ENCODE measurements around the gene NTM. TPM values are rescaled to one million over a fixed set of nuclear protein-coding genes. Genes with fewer than 3 reads are reported as not detected.

Gene NTM
- total and polyA plus RNA-seq, 10 donors: 0.13 to 1.6 (median 0.67) TPM

DNA sequence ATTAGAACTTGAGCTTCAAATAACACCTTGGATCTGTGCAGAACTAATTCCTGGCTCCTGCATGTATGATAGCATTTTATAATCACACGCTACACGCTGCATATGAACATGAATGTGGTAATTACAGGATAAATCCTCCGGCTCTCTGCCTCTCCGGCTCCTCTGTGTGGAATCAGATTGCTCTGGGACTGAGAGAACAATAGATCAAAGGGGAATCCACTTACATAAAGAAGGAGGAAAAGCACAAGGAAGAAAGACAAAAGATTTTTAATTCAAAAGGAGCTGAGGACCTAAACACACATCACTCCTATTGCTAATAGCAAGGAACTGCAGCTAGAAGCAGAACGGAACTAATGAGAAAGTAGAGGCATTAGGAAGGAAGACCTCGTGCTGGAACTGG, 240.9 kb downstream of the NTM start:
- WGBS, 5 donors: 77 to 83% (median 81%) methylated on average over 6 of the region's 6 CpGs
- intact Hi-C loops (cut with DNase I; ENCODE audit: low total_unique reads): no loop called here
- Histone ChIP-seq H3K27me3 (replicated peaks in 1 of 7) (peaks cover 0 to 24% (median 0%) of the 10 kb centered on the region in 7 donors), H3K4me3 (no peak overlapping the region), H3K36me3 (no peaks in the 10 kb centered on the region), H3K27ac (no peak overlapping the region), H3K9me3 (peaks cover 0 to 4% (median 0%) of the 10 kb centered on the region in 8 donors), H3K4me1 (no peaks in the 10 kb centered on the region)
- TF ChIP-seq, protein P1, sequence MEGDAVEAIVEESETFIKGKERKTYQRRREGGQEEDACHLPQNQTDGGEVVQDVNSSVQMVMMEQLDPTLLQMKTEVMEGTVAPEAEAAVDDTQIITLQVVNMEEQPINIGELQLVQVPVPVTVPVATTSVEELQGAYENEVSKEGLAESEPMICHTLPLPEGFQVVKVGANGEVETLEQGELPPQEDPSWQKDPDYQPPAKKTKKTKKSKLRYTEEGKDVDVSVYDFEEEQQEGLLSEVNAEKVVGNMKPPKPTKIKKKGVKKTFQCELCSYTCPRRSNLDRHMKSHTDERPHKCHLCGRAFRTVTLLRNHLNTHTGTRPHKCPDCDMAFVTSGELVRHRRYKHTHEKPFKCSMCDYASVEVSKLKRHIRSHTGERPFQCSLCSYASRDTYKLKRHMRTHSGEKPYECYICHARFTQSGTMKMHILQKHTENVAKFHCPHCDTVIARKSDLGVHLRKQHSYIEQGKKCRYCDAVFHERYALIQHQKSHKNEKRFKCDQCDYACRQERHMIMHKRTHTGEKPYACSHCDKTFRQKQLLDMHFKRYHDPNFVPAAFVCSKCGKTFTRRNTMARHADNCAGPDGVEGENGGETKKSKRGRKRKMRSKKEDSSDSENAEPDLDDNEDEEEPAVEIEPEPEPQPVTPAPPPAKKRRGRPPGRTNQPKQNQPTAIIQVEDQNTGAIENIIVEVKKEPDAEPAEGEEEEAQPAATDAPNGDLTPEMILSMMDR (IDR thresholded peaks at IDR 0.05 in 8 of 11, conservative IDR thresholded peaks at IDR 0.05 in 3 of 11): no peak
- TF ChIP-seq POLR2AphosphoS5 (IDR thresholded peaks at IDR 0.05): no peak
- no peak for TF ChIP-seq POLR2A (IDR thresholded peaks at IDR 0.05)
- no peak for DNase-seq

DNA sequence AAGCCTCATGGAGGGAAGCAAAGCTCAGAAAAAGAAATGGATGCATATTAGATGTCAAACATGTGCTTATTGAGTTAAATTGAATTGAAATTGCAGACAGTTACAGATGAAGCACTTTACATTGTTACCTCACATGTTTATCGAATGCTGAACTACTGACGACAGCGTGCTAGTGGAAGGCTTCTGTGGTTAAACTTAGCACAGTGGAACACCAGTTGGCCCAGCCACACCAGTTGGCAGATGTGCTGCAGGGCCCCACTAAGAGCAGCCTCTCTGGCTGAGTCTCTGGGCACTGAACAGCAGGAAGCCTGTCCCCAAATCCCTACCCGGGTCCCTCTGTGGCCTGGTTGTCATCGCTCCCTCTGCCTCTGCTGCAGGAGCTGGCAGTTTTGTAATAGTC, 242.1 kb downstream of the NTM start:
- intact Hi-C loops (cut with DNase I; ENCODE audit: low total_unique reads): no loop called here
- 84 to 92% (median 90%) methylated on average over 5 of the region's 5 CpGs for WGBS, 5 donors
- no peak overlapping the region for H3K4me3 ChIP-seq
- DNase-seq: no peak
- H3K27ac ChIP-seq: no peak overlapping the region
- H3K9me3 ChIP-seq: peaks cover 0 to 4% (median 0%) of the 10 kb centered on the region in 8 donors
- H3K36me3 ChIP-seq: no peaks in the 10 kb centered on the region
- no peaks in the 10 kb centered on the region for H3K4me1 ChIP-seq
- TF ChIP-seq, protein P1 (IDR thresholded peaks at IDR 0.05 in 8 of 11, conservative IDR thresholded peaks at IDR 0.05 in 3 of 11): no peak
- TF ChIP-seq POLR2AphosphoS5 (IDR thresholded peaks at IDR 0.05) (no peak), POLR2A (IDR thresholded peaks at IDR 0.05) (no peak)
- H3K27me3 ChIP-seq (replicated peaks in 1 of 7): peaks cover 0 to 33% (median 0%) of the 10 kb centered on the region in 7 donors

DNA sequence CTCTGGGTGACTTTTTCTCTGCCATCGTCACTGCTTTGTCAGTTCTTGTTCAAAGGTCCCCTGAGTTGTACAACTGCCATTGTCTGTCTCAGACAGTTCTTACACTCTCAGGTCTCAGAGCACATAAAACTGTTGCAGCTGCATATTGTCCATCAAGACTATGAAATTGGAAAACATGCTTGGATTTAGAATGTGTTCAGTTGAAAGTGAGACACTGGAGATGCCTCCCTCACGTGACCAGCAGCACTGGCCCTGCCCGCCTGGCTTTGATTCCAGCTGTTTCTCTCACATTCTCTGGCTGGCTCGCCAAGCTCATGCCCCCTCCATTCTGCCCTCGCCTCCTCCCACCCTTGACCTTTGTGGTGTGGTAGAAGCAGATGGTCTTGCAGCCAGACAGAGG, 244.2 kb downstream of the NTM start:
- 68 to 78% (median 72%) methylated on average over 5 of the region's 5 CpGs for WGBS, 5 donors

DNA sequence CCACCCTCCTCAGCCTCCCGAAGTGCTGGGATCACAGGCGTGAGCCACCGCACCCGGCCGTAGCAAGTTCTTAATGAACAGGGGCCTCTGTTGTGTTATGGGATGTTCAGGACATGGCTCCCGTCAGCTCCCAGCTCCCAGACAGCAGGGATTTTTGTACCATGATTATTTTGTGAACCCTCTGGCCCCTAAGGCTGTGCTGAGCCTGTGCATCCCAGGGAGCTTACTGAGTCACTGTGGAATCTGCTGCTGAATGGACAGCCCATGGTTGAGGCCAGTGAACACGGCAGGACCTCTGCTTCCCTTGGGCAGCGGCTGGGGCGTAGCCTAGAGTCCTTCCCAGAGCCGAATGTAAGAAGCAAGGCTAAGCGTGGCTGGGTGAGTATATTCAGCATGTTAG, 245.2 kb downstream of the NTM start:
- WGBS, 5 donors: 73 to 90% (median 87%) methylated on average over 6 to 11 of the region's 11 CpGs
- TF ChIP-seq POLR2A (IDR thresholded peaks at IDR 0.05): no peak
- TF ChIP-seq, protein P1 (IDR thresholded peaks at IDR 0.05 in 8 of 11, conservative IDR thresholded peaks at IDR 0.05 in 3 of 11): no peak
- TF ChIP-seq POLR2AphosphoS5 (IDR thresholded peaks at IDR 0.05): no peak
- DNase-seq: no peak
- Histone ChIP-seq H3K4me3 (no peak overlapping the region), H3K4me1 (no peaks in the 10 kb centered on the region), H3K27me3 (replicated peaks in 1 of 7) (peaks cover 0 to 22% (median 0%) of the 10 kb centered on the region in 7 donors), H3K36me3 (no peaks in the 10 kb centered on the region), H3K9me3 (no peaks in the 10 kb centered on the region), H3K27ac (no peak overlapping the region)
- intact Hi-C loops (cut with DNase I; ENCODE audit: low total_unique reads): no loop called here

More for the DNA sequence above, 244.2 kb downstream of the NTM start:
- Histone ChIP-seq H3K36me3 (no peaks in the 10 kb centered on the region), H3K27me3 (replicated peaks in 1 of 7) (peaks cover 0 to 28% (median 0%) of the 10 kb centered on the region in 7 donors), H3K4me1 (no peaks in the 10 kb centered on the region), H3K4me3 (no peak overlapping the region), H3K27ac (no peak overlapping the region), H3K9me3 (no peaks in the 10 kb centered on the region)
- DNase-seq: no peak
- TF ChIP-seq POLR2AphosphoS5 (IDR thresholded peaks at IDR 0.05) (no peak), POLR2A (IDR thresholded peaks at IDR 0.05) (no peak)
- TF ChIP-seq, protein P1 (IDR thresholded peaks at IDR 0.05 in 8 of 11, conservative IDR thresholded peaks at IDR 0.05 in 3 of 11): no peak
- intact Hi-C loops (cut with DNase I; ENCODE audit: low total_unique reads): no loop called here

Measured in spleen (tissue), 11 donors.